CD4-positive, alpha-beta T cell treated with Interleukin-10 for 1 hour (primary cell): ENCODE data around the gene BNC2.

Experiments used
- DNase-seq: peaks from one replicate; pipeline ENCODE4 v3.0.0-alpha.2; 2020

The BNC2 gene

DNA sequence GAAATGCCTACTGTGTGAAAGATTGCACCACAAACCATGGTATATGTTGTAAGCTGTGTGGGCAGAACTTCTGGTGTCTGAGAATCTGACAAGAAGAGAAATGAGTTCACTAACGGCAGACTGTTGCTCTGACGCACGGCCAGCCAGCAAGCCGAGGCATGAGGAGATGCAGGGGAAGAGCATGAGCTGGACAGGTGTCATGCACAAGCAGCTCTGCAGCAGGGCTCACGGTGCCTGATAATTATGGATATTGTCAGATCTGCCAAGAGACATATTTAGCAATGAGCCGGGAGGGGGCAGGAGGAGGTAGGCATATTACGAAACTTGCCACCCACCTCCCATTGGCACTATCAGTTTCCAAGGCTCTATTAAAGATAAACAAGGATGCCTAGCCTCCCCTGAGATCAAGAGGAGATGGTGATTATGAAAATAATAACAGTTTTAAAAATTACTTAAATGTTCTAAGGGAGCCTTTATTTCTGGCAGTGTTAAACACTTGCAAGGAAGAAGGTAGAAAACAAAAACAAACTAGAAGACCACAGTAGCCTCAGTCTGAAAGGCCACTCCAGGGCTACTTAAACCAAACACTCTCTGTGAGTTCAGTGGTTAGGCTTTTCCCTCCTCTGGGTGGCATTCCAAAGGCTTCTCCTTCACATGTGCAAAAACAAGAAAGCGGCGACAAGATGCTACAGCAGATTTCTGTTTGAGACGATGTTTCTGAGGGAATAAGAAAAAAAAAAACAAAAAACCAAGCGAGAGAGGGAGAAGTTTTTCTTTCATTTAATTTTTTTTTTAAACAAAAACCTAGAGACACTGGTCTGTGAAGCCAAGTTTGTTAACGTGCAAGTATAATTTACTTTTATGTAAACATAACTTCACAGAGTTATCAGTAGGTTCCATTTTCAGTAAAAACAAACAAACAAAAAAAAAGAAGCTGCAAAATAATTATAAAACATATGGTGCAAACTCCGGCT is 339.5 kb downstream of the BNC2 start:
- DNase-seq: no peak

DNA sequence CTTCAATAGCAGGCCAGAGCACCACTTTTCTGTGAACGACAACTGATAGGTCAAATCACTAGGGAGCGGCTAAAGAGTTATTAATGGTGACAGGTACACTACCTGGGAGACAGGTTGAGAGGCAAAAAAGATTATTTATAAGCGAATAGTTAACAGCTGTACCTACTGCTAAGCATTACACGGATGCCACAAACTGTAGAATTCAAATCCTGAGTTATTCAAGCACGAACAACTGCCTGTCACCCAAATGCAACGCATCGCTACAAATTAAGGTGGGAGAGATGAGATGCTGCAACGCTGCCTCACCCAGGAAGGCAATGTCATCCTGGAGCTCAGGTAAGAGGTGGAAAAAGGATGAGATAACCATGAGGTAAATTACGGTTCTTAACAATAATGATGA is 342.9 kb downstream of the BNC2 start:
- DNase-seq: no peak

DNA sequence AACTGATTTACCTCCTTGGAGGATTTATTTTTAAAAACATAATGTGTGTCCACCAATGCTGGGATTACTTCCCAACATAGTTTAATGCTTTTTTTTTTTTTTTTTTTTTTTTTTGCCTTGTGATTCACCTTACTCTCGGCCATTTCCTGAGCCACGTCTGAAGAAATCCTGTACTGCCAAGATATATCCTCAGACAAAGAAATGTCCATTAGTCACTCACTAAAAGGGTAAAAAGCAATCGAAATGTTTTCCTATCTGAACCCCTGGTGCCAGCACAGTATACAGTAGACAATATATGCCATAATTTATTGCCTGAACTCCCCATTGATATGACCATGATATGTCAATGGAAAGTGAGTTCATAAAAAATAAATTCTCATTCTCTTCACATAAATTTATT is 344.1 kb downstream of the BNC2 start:
- DNase-seq: no peak

DNA sequence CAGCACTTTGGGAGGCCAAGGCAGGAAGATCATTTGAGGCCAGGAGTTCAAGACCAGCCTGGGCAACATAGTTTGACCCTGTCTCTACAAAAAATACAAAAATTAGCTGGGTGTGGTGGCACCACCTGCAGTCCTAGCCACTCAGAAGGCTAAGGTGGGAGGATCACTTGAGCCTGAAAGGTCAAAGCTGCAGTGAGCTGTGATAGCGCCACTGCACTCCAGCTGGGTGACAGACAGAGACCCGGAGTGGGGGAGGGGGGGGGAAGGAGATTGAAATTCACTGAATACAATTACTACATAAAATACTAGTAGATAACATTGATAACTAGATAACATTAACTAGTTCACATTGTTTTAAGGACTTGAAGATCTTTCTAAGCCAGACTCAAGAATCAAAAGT is 345.6 kb downstream of the BNC2 start:
- DNase-seq: no peak

GRCh38 chr9:16524078-16524477 is 346.4 kb downstream of the BNC2 start:
- no peak for DNase-seq

DNA sequence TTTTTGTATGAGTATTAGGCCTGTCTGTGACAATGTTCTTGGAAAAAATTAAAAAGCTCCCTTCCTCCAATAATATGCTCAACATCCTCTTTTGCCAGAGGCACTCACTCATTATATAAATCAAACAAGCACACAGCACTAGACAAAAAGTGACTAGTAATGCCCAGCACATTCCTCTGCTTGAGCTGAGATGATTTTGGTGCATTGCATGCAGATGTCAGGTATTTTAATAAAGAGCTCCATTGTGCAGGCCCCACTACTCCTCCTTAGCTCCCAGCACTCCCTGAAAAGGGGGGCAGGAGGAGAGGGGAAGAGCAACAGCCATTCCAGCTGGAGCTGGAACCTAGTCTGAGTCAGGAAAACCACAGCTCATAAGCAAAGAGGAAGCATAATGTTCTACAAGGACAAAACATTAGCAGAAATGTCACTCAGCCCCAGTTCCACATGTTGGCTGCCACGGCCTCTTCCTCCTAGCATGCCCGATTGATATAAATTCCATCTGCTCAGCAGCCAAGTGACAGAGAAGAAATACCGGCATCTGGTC is 348.5 kb downstream of the BNC2 start:
- DNase-seq: no peak

DNA sequence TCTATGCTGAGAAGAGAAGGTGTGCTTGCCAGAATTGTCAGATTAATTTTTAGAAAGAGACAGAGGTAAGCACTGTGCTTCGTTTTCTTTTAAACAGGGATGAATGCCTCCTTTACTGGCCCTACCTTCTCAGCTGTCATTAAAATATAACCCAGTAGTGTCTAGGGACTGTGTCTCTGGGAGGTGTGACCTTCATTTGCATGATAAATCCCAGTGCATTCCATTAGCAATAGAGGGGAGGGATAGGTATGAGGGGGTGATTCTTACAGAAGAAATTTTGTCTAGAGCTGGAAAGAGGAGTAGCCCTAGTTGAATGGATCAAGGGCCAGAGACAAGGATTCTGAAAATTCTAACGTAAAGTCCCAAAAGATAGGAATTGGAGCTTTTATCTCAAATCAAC is 351.5 kb downstream of the BNC2 start:
- DNase-seq: no peak

DNA sequence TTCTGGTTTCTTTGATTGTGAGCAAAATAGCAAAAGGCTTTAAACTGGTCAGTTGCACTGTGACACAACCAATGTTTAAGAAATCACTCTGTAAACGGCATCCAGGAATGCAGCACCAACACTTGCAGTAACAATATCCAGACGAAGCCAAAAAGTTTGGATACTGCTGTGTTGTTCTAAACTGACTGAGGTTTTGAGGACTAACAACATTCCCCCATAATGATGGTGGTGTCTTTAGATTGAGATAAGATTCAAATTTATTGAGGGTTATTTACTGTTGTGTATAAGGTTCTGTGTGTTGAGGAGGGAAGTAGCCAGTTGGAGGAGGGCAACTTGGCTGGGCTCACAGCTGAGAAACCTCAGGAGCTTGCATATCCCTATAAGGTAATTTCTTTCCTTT is 353.6 kb downstream of the BNC2 start:
- no peak for DNase-seq

DNA sequence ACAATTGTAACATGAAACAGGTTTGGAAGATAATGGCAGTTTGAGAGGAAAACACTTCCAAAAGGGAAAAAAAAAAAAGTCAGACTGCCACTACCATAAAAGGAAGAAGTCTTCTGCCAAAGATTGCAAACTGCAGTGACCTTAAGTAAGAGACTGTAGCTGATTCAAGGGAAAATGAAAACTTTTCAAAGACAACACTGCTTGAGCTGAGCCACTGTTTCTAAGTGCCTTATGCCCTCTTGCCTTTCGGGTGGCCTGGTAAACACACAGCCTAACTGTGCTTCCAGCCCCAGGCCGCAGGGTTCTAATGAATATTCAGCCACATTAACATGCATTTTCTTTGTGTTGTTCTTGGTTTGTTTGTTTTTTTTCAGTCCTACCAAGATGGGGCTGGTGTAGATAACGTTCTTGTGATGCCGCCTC is 354.6 kb downstream of the BNC2 start:
- no peak for DNase-seq

GRCh38 chr9:16515207-16515606 is 355.3 kb downstream of the BNC2 start:
- DNase-seq: no peak

- no peak for DNase-seq
Measured at GRCh38 chr9:16514131-16514530, 356.3 kb downstream of the BNC2 start.

DNA sequence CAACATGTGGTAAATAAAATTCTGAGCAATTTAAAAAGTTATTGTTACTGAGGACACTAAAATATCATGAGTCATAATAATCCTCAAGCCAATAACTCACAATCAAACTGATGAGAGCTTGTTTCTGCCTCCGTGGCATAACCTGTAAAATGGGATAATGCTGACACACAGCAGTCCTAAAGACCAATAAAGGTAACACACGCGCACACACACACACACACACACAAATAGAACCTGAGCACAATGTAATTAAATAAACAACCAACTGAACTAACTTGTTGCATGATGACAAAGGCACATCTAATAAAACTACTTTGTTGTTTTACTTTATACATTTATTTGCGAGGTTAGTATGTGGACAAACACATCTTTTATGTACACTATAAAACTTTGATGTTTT is 358.2 kb downstream of the BNC2 start:
- no peak for DNase-seq

- DNase-seq: no peak
Measured at GRCh38 chr9:16510482-16510881, 360.0 kb downstream of the BNC2 start.

DNA sequence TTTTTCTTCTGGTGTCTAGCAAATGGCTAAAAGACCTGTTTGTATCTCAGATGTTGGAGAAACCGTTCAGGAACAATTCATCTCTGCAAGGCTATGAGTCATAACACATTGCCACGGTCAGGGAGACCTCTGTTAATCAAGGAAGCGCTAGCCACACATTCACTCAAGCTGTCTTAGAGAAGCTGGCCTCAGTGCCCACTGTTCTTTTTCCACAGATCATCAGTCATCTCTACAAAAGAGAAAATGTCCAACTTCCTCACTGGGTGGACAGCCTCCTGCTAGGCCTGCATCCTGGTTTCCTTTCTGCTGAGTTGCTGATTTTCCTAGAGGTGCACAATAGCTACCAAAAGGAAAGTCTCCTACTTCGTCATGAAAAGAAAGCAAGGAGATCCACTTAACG is 360.5 kb downstream of the BNC2 start:
- no peak for DNase-seq

GRCh38 chr9:16505199-16505598 is 365.3 kb downstream of the BNC2 start:
- no peak for DNase-seq

GRCh38 chr9:16501726-16502125 is 368.7 kb downstream of the BNC2 start:
- no peak for DNase-seq

DNA sequence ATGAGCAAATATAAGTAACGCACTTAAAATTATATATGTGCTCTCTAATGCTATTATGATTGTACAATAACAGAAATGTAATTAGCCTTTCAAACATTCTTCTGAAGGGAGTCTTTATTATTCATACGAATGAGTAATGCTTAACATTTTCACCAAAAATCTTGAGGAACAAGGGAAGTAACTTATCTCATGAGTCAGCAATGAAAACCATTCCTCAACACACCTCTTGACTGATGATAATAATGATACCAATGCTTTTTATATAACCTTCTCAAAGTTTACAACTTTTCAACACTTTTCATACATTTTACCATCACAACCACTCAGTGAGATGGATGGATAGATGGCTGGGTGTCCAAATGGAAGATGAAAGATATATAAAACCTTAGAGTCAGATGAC is 369.3 kb downstream of the BNC2 start:
- no peak for DNase-seq

DNA sequence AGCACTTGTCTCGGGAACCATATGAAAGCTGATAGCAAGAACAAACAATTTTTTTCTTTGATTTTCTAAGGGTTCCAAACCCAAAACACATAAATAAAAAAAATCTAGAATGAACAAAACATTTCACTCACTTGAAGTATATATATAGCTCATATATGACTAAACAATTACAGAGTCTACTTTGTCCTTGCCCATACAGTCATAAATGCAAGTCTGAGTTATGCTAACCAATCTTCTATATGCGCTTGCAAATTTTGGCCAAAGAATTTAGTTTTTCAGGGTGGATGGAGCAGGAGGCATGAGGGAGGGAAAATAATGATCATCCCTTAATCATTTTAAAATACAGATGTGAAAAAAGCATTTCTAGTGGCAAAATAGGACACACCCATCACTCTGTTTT is 370.1 kb downstream of the BNC2 start:
- DNase-seq: no peak

DNA sequence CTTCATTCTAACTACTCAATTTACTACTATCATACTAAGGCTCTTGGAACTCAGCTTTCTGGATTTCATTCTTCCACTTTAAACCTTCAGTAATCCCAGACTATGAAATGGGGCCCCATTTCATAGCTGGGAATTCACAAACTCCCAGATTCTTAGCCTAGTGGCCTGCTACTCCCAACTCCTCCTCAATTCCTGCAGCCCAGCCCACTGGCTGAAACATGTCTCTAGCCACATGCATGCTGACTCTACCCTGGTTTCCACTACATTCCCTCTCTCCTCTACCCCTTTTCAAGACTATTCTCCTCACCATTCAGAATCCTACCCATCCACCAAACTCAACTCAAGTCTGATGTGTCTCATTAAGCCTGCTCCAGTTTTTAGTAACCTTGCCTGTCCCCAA is 370.6 kb downstream of the BNC2 start:
- no peak for DNase-seq

GRCh38 chr9:16496908-16497307 is 373.6 kb downstream of the BNC2 start:
- DNase-seq: no peak

- no peak for DNase-seq
Measured at GRCh38 chr9:16487915-16488314, 382.6 kb downstream of the BNC2 start.

DNA sequence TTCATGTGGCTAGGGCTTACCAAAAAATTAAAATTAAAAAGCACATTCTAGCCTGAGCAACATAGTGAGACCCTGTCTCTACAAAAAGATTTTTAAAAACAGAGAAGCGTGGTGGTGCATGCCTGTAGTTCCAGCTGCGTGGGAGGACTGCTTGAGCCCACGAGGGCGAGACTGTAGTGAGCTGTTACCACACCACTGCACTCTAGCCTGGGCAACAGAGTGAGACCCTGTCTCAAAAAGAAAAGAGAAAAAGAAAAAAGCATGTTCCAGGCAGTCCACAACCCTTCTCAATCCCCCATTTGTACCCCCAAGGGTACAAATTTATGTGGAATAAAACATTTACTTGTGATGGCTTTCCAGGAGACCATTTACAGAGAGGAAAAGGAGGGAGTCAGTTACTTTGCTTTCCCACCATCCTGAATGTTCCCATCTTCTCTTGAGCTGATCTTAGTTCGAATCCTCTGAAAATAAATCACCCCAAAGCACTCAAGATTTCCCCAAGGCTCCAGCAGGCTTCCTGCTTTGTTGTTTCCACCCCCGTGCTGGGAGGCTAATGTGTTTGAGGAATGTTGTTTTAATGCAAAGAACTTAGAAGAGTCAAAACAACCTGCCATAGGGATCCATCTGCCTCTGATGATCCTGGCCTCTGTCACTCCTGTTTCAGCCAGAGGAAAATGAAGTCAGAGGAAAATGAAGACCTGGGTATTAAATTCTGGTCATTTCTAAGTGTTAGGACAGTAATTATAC is 384.7 kb downstream of the BNC2 start:
- no peak for DNase-seq

DNA sequence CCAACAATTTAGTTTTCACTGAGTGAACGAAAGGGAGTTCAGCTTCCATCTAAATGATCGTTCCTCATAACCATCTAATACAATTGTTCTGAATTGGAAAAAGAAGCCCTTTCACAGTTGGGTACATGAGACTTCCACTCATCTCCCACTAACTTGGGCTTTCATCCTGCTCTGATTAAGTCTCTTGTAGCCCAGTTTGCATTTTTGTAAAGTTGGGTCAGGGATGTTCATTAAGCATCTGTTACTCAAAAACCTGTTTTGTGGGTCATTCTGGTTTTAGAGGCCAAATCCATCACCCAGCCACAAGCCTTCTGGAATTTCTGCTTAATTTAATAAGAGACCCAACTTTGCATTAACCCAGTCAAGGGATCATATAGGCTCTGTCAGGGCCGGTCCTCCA is 385.3 kb downstream of the BNC2 start:
- DNase-seq: no peak

DNA sequence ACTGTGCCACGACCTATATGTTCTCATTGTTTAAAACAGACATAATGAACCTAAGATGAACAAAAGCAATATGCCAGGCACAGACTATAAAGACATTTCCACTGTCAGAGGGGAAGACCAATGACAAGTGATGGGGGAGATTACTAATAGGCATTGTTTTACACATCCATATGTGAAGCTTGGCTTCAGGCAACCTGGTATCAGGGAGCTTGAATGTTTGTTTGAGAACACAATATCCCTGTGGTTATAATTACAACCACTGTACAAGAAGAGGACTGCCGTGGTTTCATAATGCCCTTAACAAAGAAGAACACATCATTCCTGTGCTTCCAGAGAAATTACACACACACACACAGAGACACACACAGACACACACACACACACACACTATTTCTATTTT is 385.7 kb downstream of the BNC2 start:
- DNase-seq: no peak
